Measurements from ENCODE around the gene AFF1.

Gene AFF1

GRCh38 chr4:86999136-86999643 is 64.4 kb downstream of the AFF1 start:
- no peak for TF ChIP-seq ZNF274 (IDR thresholded peaks at IDR 0.05; ENCODE audit: low read depth, low read length)
- no peak overlapping the region for H3K4me3 ChIP-seq (ENCODE audit: low read length)

GRCh38 chr4:87002682-87003043 is 67.9 kb downstream of the AFF1 start:
- TF ChIP-seq ZNF274 (IDR thresholded peaks at IDR 0.05; ENCODE audit: low read depth, low read length): no peak

GRCh38 chr4:87003266-87003665 is 68.5 kb downstream of the AFF1 start:
- no peak for TF ChIP-seq ZNF274 (IDR thresholded peaks at IDR 0.05; ENCODE audit: low read depth, low read length)
- H3K4me3 ChIP-seq (ENCODE audit: low read length): no peak overlapping the region

More at GRCh38 chr4:87002682-87003043, 67.9 kb downstream of the AFF1 start:
- no peak overlapping the region for H3K4me3 ChIP-seq (ENCODE audit: low read length)

- peak overlapping the region; percentile 87 for H3K4me3 ChIP-seq (ENCODE audit: low read length)
- TF ChIP-seq ZNF274 (IDR thresholded peaks at IDR 0.05; ENCODE audit: low read depth, low read length): no peak
Observed at GRCh38 chr4:87005369-87005689, 70.5 kb downstream of the AFF1 start.

GRCh38 chr4:87005690-87006425 is 71.0 kb downstream of the AFF1 start:
- no peak for TF ChIP-seq ZNF274 (IDR thresholded peaks at IDR 0.05; ENCODE audit: low read depth, low read length)
- peak overlapping the region; percentile 87 for H3K4me3 ChIP-seq (ENCODE audit: low read length)

GRCh38 chr4:87006426-87006675 is 71.5 kb downstream of the AFF1 start:
- TF ChIP-seq ZNF274 (IDR thresholded peaks at IDR 0.05; ENCODE audit: low read depth, low read length): no peak
- H3K4me3 ChIP-seq (ENCODE audit: low read length): peak overlapping the region; percentile 87

GRCh38 chr4:87006676-87007527 is 72.1 kb downstream of the AFF1 start:
- TF ChIP-seq ZNF274 (IDR thresholded peaks at IDR 0.05; ENCODE audit: low read depth, low read length): no peak
- peak overlapping the region; percentile 87 for H3K4me3 ChIP-seq (ENCODE audit: low read length)

GRCh38 chr4:87007528-87008446 is 73.0 kb downstream of the AFF1 start:
- TF ChIP-seq ZNF274 (IDR thresholded peaks at IDR 0.05; ENCODE audit: low read depth, low read length): no peak

GRCh38 chr4:87009095-87009648 is 74.4 kb downstream of the AFF1 start:
- no peak for TF ChIP-seq ZNF274 (IDR thresholded peaks at IDR 0.05; ENCODE audit: low read depth, low read length)
- peak overlapping the region; percentile 87 for H3K4me3 ChIP-seq (ENCODE audit: low read length)

More at GRCh38 chr4:87007528-87008446, 73.0 kb downstream of the AFF1 start:
- H3K4me3 ChIP-seq (ENCODE audit: low read length): peak overlapping the region; percentile 87

GRCh38 chr4:87010192-87010591 is 75.4 kb downstream of the AFF1 start:
- TF ChIP-seq ZNF274 (IDR thresholded peaks at IDR 0.05; ENCODE audit: low read depth, low read length): no peak
- H3K4me3 ChIP-seq (ENCODE audit: low read length): 0 out of 2 replicates have a peak overlapping the region, but pooled peaks have one; percentile 29

GRCh38 chr4:87011340-87012034 is 76.7 kb downstream of the AFF1 start:
- H3K4me3 ChIP-seq (ENCODE audit: low read length): peak overlapping the region; percentile 29
- TF ChIP-seq ZNF274 (IDR thresholded peaks at IDR 0.05; ENCODE audit: low read depth, low read length): no peak

GRCh38 chr4:87012265-87012953 is 77.6 kb downstream of the AFF1 start:
- peak overlapping the region; percentile 85 for H3K4me3 ChIP-seq (ENCODE audit: low read length)
- TF ChIP-seq ZNF274 (IDR thresholded peaks at IDR 0.05; ENCODE audit: low read depth, low read length): no peak

GRCh38 chr4:87012954-87013308 is 78.1 kb downstream of the AFF1 start:
- peak overlapping the region; percentile 85; the same call in 1 of the 2 replicates for H3K4me3 ChIP-seq (ENCODE audit: low read length)
